ENCODE measurements around the gene DAZAP2.

The DAZAP2 gene, protein sequence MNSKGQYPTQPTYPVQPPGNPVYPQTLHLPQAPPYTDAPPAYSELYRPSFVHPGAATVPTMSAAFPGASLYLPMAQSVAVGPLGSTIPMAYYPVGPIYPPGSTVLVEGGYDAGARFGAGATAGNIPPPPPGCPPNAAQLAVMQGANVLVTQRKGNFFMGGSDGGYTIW

GRCh38 chr12:51238510-51239334, at the start of gene DAZAP2:
Gene DAZAP2 (plus strand): TSS chr12:51238826. CDS start chr12:51238908, 82 bp downstream.
- peak; percentile 82 to 84 for DNase-seq (ENCODE audit: low read depth in 2 of 2)

DNA sequence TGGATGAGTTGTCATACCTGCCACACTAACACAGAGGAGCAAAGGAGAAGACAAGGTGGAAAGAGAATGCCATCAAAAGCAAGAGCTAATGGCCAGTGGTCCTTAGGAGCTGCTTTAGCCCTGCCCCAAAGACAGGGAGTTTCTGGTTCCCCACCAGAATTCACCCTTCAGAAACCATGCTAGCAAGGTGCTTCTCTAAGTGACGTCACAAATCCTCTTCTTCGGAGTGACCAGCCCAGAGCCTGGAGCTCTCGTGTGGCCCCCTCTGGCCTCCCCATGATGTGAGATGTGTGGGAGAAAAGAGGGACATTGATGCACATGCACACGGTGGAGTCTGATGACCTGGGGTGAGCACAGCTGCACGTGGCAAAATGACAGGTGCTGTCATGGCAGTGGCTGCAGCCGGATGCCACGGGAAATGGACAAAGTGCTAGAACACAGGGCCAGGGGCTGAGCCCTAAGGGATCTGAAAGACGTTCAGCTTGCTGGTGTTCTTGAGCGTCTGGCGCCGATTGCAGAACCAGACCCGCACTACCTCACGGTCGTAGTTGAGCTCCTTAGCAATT, 48.8 kb upstream of the DAZAP2 start:
- no peak for DNase-seq (ENCODE audit: low read depth in 2 of 2)

DNA sequence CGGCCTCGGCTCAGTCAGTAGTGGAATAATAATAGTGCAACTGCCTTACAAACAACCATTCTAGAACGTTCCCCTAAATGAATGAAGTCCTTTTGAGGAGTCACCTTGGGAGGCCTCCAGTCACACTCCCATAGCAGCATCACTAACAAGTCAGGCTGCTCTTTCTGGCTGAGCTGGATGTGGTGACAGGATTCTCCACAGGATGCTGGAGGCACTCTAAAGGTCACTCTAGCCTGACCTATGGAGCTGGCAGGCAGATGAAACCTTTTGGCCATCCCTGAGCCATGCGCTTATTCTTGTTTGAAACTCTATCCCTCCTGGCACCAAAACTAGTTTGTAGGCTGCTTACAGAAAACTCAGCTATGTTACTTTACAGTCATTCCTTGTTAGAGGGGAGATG, 47.8 kb upstream of the DAZAP2 start:
- DNase-seq (ENCODE audit: low read depth in 2 of 2) = no peak

- DNase-seq (ENCODE audit: low read depth in 2 of 2) = no peak
Observed at GRCh38 chr12:51191516-51192283, 46.9 kb upstream of the DAZAP2 start.

DNA sequence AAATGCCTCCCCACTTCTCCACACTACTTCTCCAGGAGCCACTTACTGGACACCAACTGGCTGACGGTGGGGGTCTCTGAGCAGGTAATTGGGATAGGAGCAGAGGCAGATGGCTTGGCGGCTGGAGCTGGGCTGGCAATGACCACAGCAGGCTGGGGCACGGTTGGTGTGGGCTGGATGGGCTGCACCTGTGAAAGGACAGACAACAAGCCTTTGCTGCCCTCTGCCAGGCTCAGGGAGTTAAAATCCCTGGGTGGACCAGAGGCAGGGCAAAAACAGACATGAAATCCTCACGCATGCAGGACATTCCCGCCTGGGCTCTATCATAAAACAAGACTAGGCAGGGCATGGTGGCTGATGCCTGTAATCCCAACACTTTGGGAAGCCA, 46.3 kb upstream of the DAZAP2 start:
- no peak for DNase-seq (ENCODE audit: low read depth in 2 of 2)

- DNase-seq (ENCODE audit: low read depth in 2 of 2) = no peak
Observed at GRCh38 chr12:51195841-51196240, 42.8 kb upstream of the DAZAP2 start.

- no peak for DNase-seq (ENCODE audit: low read depth in 2 of 2)
Observed at GRCh38 chr12:51196547-51196946, 42.1 kb upstream of the DAZAP2 start.

DNA sequence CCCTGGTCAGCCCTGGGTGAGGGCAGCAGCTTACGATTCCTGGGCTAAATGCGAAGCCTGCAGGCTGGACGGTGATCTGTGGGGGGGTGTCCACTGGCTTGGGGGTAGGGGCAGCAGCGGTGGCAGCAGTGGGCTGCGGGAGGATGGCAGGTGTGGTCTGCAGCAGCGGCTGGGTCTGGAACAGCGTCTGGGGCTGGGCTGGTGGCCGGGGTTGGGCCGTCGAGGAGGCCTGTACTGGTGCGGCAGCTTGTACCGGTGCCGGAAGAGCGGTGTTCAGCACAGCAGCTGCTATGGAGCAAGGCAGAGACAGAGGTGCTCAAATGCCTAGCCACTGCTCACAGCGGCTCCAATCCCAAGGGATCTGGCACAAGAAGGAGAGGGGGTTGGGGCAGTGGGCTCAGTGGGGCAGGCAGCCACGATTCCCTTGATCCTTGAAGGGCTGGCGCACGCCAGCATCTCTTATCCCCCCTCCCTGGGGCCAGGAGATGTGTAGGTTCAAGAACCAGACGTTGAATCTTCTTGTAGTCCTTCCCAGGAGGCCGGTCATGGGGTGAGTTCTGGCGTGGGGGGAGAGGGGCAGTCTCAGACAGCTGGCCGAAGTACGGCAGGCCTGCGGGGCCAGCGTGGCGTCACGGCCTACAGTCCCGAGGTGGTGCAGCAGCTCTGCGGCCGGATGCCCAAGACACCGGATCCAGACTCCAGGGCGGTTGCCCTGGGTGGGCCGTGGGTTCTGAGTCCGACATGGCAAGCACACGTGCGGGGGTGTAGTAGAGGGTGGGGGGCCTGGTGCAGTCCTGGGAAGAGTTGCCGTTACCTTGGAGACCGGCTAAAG, 40.7 kb upstream of the DAZAP2 start:
- no peak for DNase-seq (ENCODE audit: low read depth in 2 of 2)

DNA sequence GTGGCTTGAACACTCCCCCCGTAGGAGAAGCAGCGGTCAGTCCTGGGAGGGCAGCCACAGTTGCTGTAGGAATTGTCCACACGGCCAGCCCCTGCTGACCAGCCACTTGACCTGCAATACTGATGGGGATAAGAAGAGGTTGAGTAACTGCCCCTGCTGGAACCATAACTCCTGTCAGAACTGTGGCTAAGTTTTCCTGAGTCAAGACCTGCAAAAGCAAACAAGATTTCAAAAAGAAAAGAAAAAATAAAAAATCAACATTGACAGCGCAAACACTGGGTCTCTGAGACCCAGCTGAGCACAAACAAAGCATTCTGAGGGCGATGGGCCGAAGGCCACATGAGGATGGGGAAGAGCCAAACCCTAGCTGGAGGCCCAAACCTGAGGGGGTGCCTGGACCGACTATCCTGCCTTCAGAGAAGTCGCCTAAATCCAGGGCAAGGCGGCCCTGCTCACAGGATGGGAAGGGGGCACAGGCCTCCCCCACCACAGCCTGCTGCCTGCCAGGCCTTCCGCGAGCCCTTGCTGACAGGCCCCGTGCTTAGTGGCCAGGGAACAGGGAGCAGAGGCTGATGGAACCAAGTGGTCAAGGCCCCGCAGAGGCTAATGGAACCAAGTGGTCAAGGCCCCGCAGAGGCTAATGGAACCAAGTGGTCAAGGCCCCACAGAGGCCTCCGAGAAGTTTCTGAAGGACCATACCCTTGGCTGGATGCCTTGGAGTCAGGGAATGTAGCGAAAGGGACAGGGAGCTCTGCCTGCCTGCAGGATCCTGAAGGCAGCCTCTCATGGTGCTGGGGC, 39.9 kb upstream of the DAZAP2 start:
- DNase-seq (ENCODE audit: low read depth in 2 of 2) = no peak

DNA sequence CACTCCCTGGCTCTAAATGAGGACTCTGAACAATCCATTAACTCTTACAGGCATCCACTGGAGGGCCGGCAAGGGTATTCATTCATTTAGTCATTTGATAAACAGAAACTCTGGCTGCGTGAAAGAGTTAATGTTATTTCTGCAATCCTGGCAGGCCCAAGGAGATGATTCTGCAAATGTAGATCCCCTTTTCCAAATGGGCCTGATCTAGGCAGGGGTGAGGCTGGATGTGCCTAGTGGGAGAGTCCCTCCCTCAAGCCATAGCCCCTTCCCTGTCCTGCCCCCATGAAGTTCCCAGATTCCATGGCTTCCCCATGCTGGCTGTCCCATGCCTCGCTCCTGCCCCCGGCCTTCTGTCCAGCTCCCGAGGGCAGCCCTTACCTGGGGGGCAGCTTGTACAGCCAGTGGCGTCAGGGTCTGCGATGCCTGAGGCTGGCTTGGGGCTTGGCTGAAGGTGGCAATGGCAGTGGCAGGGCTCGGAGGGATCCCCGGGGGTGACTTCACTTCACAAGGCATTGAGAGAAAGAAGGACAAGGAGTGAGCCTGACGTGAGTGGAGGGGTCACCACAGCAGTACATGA, 39.2 kb upstream of the DAZAP2 start:
- DNase-seq (ENCODE audit: low read depth in 2 of 2) = no peak

DNA sequence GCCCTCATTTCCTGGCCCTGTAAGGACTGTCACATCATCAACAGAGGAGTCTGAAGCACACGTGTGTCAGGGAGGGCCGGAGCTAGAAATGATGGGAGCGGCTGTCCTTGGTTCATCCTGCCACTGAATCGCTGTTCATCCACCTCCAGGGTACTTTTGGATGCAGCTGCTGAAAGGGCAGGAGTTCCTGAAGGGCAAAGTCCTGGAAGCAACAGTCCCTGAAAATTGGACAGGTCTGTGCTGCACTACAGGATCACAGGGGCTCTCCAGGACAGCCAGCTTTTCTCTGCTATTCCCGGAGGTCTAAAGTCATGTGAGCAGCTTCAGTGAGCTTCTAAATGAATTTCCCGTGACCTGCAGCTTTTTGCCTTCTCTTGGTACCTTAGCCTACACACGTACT, 38.5 kb upstream of the DAZAP2 start:
- no peak for DNase-seq (ENCODE audit: low read depth in 2 of 2)

- DNase-seq (ENCODE audit: low read depth in 2 of 2) = no peak
Observed at GRCh38 chr12:51200806-51201205, 37.8 kb upstream of the DAZAP2 start.

- no peak for DNase-seq (ENCODE audit: low read depth in 2 of 2)
Observed at GRCh38 chr12:51202718-51203117, 35.9 kb upstream of the DAZAP2 start.

- DNase-seq (ENCODE audit: low read depth in 2 of 2) = no peak
Observed at GRCh38 chr12:51205350-51205749, 33.3 kb upstream of the DAZAP2 start.

DNA sequence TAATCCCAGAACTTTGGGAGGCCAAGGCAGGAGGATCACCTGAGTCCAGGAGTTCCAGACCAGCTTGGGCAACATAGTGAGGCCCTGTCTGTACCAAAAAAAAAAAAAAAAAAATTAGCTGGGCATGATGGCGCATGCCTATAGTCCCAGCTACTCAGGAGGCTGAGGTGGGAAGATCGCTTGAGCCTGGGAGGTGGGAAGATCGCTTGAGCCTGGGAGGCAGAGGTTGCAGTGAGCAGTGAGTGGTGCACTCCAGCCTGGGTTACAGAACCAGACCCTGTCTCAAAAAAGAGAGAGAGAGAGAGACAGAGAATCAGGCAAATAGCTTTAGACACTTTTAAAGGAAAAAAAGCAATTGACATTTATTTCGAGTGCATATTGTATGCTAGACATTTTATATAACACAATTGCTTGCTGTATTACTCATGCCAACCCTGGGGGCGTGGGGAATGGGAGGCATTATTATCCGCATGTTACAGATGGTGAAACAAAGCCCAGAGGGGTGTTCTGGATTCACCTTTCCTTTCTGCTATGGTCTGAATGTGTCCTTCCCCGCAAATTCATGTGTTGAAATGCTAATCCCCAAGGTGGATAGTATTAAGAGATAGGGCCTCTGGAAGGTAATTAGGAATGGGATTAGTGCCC, 30.5 kb upstream of the DAZAP2 start:
- no peak for DNase-seq (ENCODE audit: low read depth in 2 of 2)

GRCh38 chr12:51209259-51209658, 29.4 kb upstream of the DAZAP2 start:
- DNase-seq (ENCODE audit: low read depth in 2 of 2) = no peak

GRCh38 chr12:51210690-51211395, 27.8 kb upstream of the DAZAP2 start:
- DNase-seq (ENCODE audit: low read depth in 2 of 2) = no peak

DNA sequence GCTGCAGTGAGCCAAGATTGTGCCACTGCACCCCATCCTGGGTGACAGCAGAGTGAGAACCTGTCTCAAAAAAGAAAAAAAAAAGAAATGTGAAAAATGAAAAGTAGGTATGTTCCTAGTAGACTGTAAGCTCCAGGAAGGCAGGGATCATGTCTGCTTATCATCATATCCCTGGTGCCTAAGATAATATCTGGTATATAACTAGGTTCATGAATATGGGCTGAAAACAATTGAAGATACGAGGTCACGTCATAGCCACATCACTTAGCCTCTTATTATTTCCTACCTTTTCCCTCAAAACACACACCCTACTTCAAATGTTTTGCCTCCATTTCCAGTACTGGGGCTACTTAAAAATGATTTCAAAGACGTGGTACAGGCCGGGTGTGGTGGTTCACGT, 23.7 kb upstream of the DAZAP2 start:
- DNase-seq (ENCODE audit: low read depth in 2 of 2) = no peak

GRCh38 chr12:51216642-51217041, 22.0 kb upstream of the DAZAP2 start:
- no peak for DNase-seq (ENCODE audit: low read depth in 2 of 2)

Measured in fibroblast of skin of left biceps (primary cell).